Ascending aorta (tissue), 2 donors: Measurements from ENCODE around the gene CERK. TPM values are rescaled to one million over a fixed set of nuclear protein-coding genes. Genes with fewer than 3 reads are reported as not detected.

Experiments
- DNase-seq, 2 donors: peaks; one replicate each; pipeline ENCODE4 v3.0.0-alpha.2; 2019; ENCODE audit warnings: low spot score in 2 of 2
- H3K27ac ChIP-seq, 2 donors: fragments of 200-600 bp; sonication (generic); one replicate each; pipeline ENCODE4 v1.5.1; 2016 to 2017; ENCODE audit warnings: mild to moderate bottlenecking in 1 of 2
- H3K27me3 ChIP-seq: fragments of 200-600 bp; sonication (generic); one replicate; pipeline ENCODE4 v1.5.1; 2017
- H3K36me3 ChIP-seq, 2 donors: fragments of 200-600 bp; sonication (generic); one replicate each; pipeline ENCODE4 v1.5.1; 2016
- H3K4me1 ChIP-seq, 2 donors: fragments of 200-600 bp; sonication (generic); one replicate each; pipeline ENCODE4 v1.5.1; 2016 to 2017; ENCODE audit warnings: mild to moderate bottlenecking in 1 of 2
- H3K4me3 ChIP-seq, 2 donors: fragments of 200-600 bp; sonication (generic); one replicate each; pipeline ENCODE4 v1.5.1; 2016 to 2017; ENCODE audit warnings: mild to moderate bottlenecking in 1 of 2
- H3K9me3 ChIP-seq, 2 donors: fragments of 200-600 bp; sonication (generic); one replicate each; pipeline ENCODE4 v1.5.1; 2016
- CTCF ChIP-seq, 3 experiments: fragments of 200-600 bp in 2 of 3; fragments of 450-650 bp in 1 of 3; sonication (generic) in 2 of 3; IDR thresholded peaks; one replicate each; pipeline ENCODE4 v1.5.1; 2016 to 2019; ENCODE audit warnings: antibody characterized with exemption in 3 of 3, mild to moderate bottlenecking in 1 of 3, moderate library complexity in 1 of 3
- intact Hi-C: fragments of 100-400 bp; cut with DNase I; formaldehyde crosslinking; loops from one replicate; pipeline ENCODE4 v1.15.1; 2023
- total RNA-seq: library from RNA; depleted of rRNA; stranded (reverse); fragments of >200 nt; gene quantifications from one replicate; pipeline ENCODE4 v1.1.0, GENCODE V29; 2016

The CERK gene
- total RNA-seq, 1 donor from 2014 or later = 27.5 TPM

GRCh38 chr22:46654426-46654825 is 83.6 kb downstream of the CERK start:
- Histone ChIP-seq H3K4me1 (peaks cover 0 to 3% of the 10 kb centered on the region in 2 donors), H3K36me3 (no peaks in the 10 kb centered on the region), H3K27me3 (no peaks in the 10 kb centered on the region), H3K9me3 (no peaks in the 10 kb centered on the region), H3K27ac (no peak overlapping the region), H3K4me3 (no peak overlapping the region)
- DNase-seq = no peak
- intact Hi-C loops = no loop called here
- TF ChIP-seq CTCF (IDR thresholded peaks at IDR 0.05) = no peak

GRCh38 chr22:46653596-46653995 is 84.5 kb downstream of the CERK start:
- Histone ChIP-seq H3K9me3 (no peaks in the 10 kb centered on the region), H3K4me1 (peaks cover 0 to 3% of the 10 kb centered on the region in 2 donors), H3K36me3 (no peaks in the 10 kb centered on the region), H3K27me3 (no peaks in the 10 kb centered on the region), H3K27ac (no peak overlapping the region), H3K4me3 (no peak overlapping the region)
- intact Hi-C loops = no loop called here
- no peak for DNase-seq
- no peak for TF ChIP-seq CTCF (IDR thresholded peaks at IDR 0.05)

GRCh38 chr22:46652847-46653331 is 85.2 kb downstream of the CERK start:
- intact Hi-C loops = no loop called here
- Histone ChIP-seq H3K9me3 (no peaks in the 10 kb centered on the region), H3K27ac (no peak overlapping the region), H3K4me3 (no peak overlapping the region), H3K27me3 (no peaks in the 10 kb centered on the region), H3K36me3 (no peaks in the 10 kb centered on the region), H3K4me1 (peaks cover 0 to 3% of the 10 kb centered on the region in 2 donors)
- no peak for DNase-seq
- no peak for TF ChIP-seq CTCF (IDR thresholded peaks at IDR 0.05)

GRCh38 chr22:46652081-46652846 is 85.8 kb downstream of the CERK start:
- no peaks in the 10 kb centered on the region for H3K27me3 ChIP-seq
- DNase-seq = no peak
- peaks cover 0 to 3% of the 10 kb centered on the region in 2 donors for H3K4me1 ChIP-seq
- H3K4me3 ChIP-seq = no peak overlapping the region
- TF ChIP-seq CTCF (IDR thresholded peaks at IDR 0.05) = no peak
- H3K9me3 ChIP-seq = no peaks in the 10 kb centered on the region
- intact Hi-C loops = no loop called here
- H3K27ac ChIP-seq = no peak overlapping the region
- no peaks in the 10 kb centered on the region for H3K36me3 ChIP-seq

GRCh38 chr22:46651316-46651715 is 86.7 kb downstream of the CERK start:
- Histone ChIP-seq H3K36me3 (no peaks in the 10 kb centered on the region), H3K4me1 (peaks cover 0 to 3% of the 10 kb centered on the region in 2 donors), H3K4me3 (no peak overlapping the region), H3K27me3 (no peaks in the 10 kb centered on the region), H3K9me3 (no peaks in the 10 kb centered on the region), H3K27ac (no peak overlapping the region)
- intact Hi-C loops = no loop called here
- no peak for DNase-seq
- TF ChIP-seq CTCF (IDR thresholded peaks at IDR 0.05) = no peak
